IMR-90 (cell line): ENCODE data around the gene FKBP6. TPM values are rescaled to one million over a fixed set of nuclear protein-coding genes. Genes with fewer than 3 reads are reported as not detected.
"Not testable (repeated sequence)": the region's sequence is repeated elsewhere in the genome, so short reads cannot be mapped to it uniquely, and the experiment has no call there.

Experiments used
- ATAC-seq: fragments of 200-7000 bp; cut with Tn5 transposase; 2 replicates; pipeline ENCODE4 v1.9.1; 2020; ENCODE audit warnings: low read depth, mild to moderate bottlenecking, moderate library complexity
- BruUV-seq: library from RNA; stranded (reverse); fragments of 400-500 nt; replicated peaks from 2 replicates; lab custom pipeline; 2021; lab: Mats Ljungman, UMichigan
- CTCF ChIA-PET: fragments of 300-600 bp; formaldehyde crosslinking; extraction: SDS; loops from one replicate; lab custom pipeline; 2021; ENCODE audit warnings: antibody characterized with exemption; lab: Yijun Ruan, JAX
- POLR2A ChIA-PET: fragments of 300-600 bp; sonication (Branson Sonifier 250); formaldehyde crosslinking; loops from one replicate; lab custom pipeline; 2022; ENCODE audit warnings: antibody characterized with exemption; ENCODE audit not compliant: unreplicated experiment; lab: Charles Lee
- DNase-seq: peaks from one replicate; pipeline ENCODE4 v3.0.0; 2013
- H2AFZ ChIP-seq: replicated peaks from 2 replicates; pipeline ENCODE3; 2013; ENCODE audit warnings: low read length, mild to moderate bottlenecking; ENCODE audit not compliant: poor library complexity
- H2AK5ac ChIP-seq: 2 replicates; pipeline ENCODE4 v1.6.1; 2013; ENCODE audit warnings: low read depth, low read length, inconsistent platforms
- H2AK9ac ChIP-seq: replicated peaks from 2 replicates; pipeline ENCODE3; 2013; ENCODE audit warnings: mild to moderate bottlenecking, low read depth, low read length, moderate library complexity; ENCODE audit not compliant: poor library complexity
- H2BK120ac ChIP-seq: 2 replicates; pipeline ENCODE4 v1.6.1; 2013; ENCODE audit warnings: low read depth, low read length, inconsistent platforms
- H2BK15ac ChIP-seq: 3 replicates; pipeline ENCODE4 v1.6.1; 2013; ENCODE audit warnings: low read depth, low read length, inconsistent platforms
- H2BK20ac ChIP-seq: 2 replicates; pipeline ENCODE4 v1.6.1; 2013; ENCODE audit warnings: low read depth, mild to moderate bottlenecking, inconsistent platforms, low read length, moderate library complexity
- H2BK5ac ChIP-seq: 2 replicates; pipeline ENCODE4 v1.6.1; 2013; ENCODE audit warnings: mild to moderate bottlenecking, low read depth, low read length, inconsistent platforms; ENCODE audit not compliant: poor library complexity, severe bottlenecking
- H3K14ac ChIP-seq: replicated peaks from 2 replicates; pipeline ENCODE4 v1.6.1; 2013; ENCODE audit warnings: low read depth, low read length, inconsistent platforms
- H3K18ac ChIP-seq: 2 replicates; pipeline ENCODE4 v1.6.1; 2013; ENCODE audit warnings: low read depth, low read length, control low read depth
- H3K23ac ChIP-seq: 2 replicates; pipeline ENCODE4 v1.6.1; 2013; ENCODE audit warnings: low read depth, low read length, inconsistent platforms
- H3K27ac ChIP-seq: 2 replicates; pipeline ENCODE4 v1.5.1; 2013; ENCODE audit warnings: mild to moderate bottlenecking, control low read depth, low read length; ENCODE audit not compliant: insufficient read depth
- H3K27me3 ChIP-seq: 2 replicates; pipeline ENCODE4 v1.6.1; 2013; ENCODE audit warnings: low read length; ENCODE audit not compliant: control insufficient read depth, insufficient read depth
- H3K36me3 ChIP-seq: 2 replicates; pipeline ENCODE4 v1.6.1; 2013; ENCODE audit warnings: low read length, mixed read lengths; ENCODE audit not compliant: control insufficient read depth, insufficient read depth
- H3K4ac ChIP-seq: 2 replicates; pipeline ENCODE4 v1.6.1; 2013; ENCODE audit warnings: low read depth, low read length, inconsistent platforms
- H3K4me1 ChIP-seq: 2 replicates; pipeline ENCODE4 v1.6.1; 2013; ENCODE audit warnings: low read length, mixed read lengths; ENCODE audit not compliant: control insufficient read depth, insufficient read depth
- H3K4me2 ChIP-seq: 2 replicates; pipeline ENCODE4 v1.6.1; 2013; ENCODE audit warnings: low read depth, mild to moderate bottlenecking, control low read depth, low read length, moderate library complexity
- H3K4me3 ChIP-seq: 2 replicates; pipeline ENCODE4 v1.5.1; 2013; ENCODE audit warnings: low read depth, mild to moderate bottlenecking, control low read depth, low read length, moderate library complexity; ENCODE audit not compliant: insufficient read depth
- H3K56ac ChIP-seq: 2 replicates; pipeline ENCODE4 v1.6.1; 2013; ENCODE audit warnings: low read length, inconsistent platforms; ENCODE audit not compliant: insufficient read depth; ENCODE audit errors: extremely low read depth
- H3K79me1 ChIP-seq, 2 experiments: 2 replicates each; pipeline ENCODE4 v1.6.1; 2013; ENCODE audit warnings: low read length in 2 of 2, inconsistent platforms in 1 of 2, low read depth in 1 of 2
- H3K9ac ChIP-seq: 2 replicates; pipeline ENCODE4 v1.6.1; 2013; ENCODE audit warnings: low read depth, low read length, control low read depth
- H3K9me1 ChIP-seq: 2 replicates; pipeline ENCODE4 v1.6.1; 2013; ENCODE audit warnings: low read length, inconsistent platforms; ENCODE audit not compliant: insufficient read depth
- H3K9me3 ChIP-seq: 2 replicates; pipeline ENCODE4 v1.6.1; 2013; ENCODE audit warnings: low read length; ENCODE audit not compliant: control insufficient read depth, insufficient read depth
- H4K20me1 ChIP-seq: 2 replicates; pipeline ENCODE4 v1.6.1; 2013; ENCODE audit warnings: low read length, inconsistent platforms; ENCODE audit not compliant: insufficient read depth
- H4K5ac ChIP-seq: 2 replicates; pipeline ENCODE4 v1.6.1; 2013; ENCODE audit warnings: mild to moderate bottlenecking, low read depth, low read length, control low read depth
- H4K8ac ChIP-seq, 2 experiments: 2 replicates each; pipeline ENCODE4 v1.6.1; 2013; ENCODE audit warnings: low read depth in 2 of 2, low read length in 2 of 2, control low read depth in 1 of 2, inconsistent platforms in 1 of 2
- H4K91ac ChIP-seq: 2 replicates; pipeline ENCODE4 v1.6.1; 2013; ENCODE audit warnings: low read depth, low read length, inconsistent platforms; ENCODE audit not compliant: insufficient read depth
- WGBS, 2 experiments: methylation state at CpG; one replicate each; pipeline versions ENCODE4 v1.1.5 to v1.1.7; 2013; ENCODE audit warnings: missing lambda C conversion rate in 2 of 2; ENCODE audit not compliant: insufficient read length in 1 of 2; ENCODE audit errors: extremely low coverage in 2 of 2; 5-methylcytosine and 5-hydroxymethylcytosine counted together
- dilution Hi-C: fragments of 300-500 bp; cut with HindIII; formaldehyde crosslinking; loops from one replicate; pipeline ENCODE4 v1.14.3; 2018; ENCODE audit warnings: low sequenced_read_pairs; ENCODE audit not compliant: unreplicated experiment
- in situ Hi-C: fragments of 300-500 bp; cut with MboI; formaldehyde crosslinking; loops from 3 replicates; pipeline ENCODE4 v1.14.3; 2019; ENCODE audit warnings: low sequenced_read_pairs, inconsistent platforms, mixed read lengths
- intact Hi-C: fragments of 100-400 bp; cut with micrococcal nuclease; formaldehyde crosslinking; loops from 2 replicates; pipeline ENCODE4 v1.10.0; 2022
- polyA plus RNA-seq, 3 experiments: library from polyadenylated mRNA; depleted of rRNA; stranded (reverse); fragments of >200 nt; gene quantifications; 2 replicates each; pipeline ENCODE4 v1.2.3, GENCODE V29; 2012; ENCODE audit warnings: low replicate concordance in 1 of 3
- total RNA-seq: library from RNA; depleted of rRNA; stranded (reverse); fragments of >200 nt; gene quantifications from 2 replicates; pipeline ENCODE4 v1.2.3, GENCODE V29; 2012

Gene FKBP6
- total and polyA plus RNA-seq, 2 of the 4 experiments (the other 2 are of a cell fraction) = not detected

DNA sequence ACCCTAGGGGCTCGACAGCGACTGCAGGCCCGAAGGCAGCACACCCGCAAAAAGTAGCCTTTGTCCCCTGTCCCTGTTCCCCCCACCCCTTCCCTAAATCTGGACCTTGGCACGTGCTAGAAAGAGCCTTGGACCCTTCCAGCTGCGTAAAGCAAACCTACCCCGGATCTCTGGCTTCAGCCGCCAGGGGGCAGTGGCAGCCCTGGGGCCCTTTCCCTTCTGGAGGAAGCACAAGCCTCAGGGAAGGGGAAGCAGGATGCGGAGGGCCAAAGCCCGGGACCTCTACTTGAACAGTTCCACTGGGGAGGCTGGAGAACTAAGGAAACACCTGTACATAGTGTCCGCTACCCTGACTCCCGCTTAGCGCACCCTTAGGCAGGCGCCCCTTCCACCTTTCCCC lies 26.9 kb upstream of the FKBP6 start:
- H3K4me1 ChIP-seq, H3K4me3 ChIP-seq, H2BK120ac ChIP-seq, H4K5ac ChIP-seq, H2BK15ac ChIP-seq, H3K9me1 ChIP-seq, H4K20me1 ChIP-seq, H3K18ac ChIP-seq, H3K79me1 ChIP-seq, H3K23ac ChIP-seq, H3K4ac ChIP-seq, H2AK5ac ChIP-seq, H3K56ac ChIP-seq, H2AK9ac ChIP-seq, POLR2A ChIA-PET, H3K9ac ChIP-seq, H4K8ac ChIP-seq, H2BK20ac ChIP-seq, H2BK5ac ChIP-seq, H3K4me2 ChIP-seq, CTCF ChIA-PET, H3K27ac ChIP-seq, in situ Hi-C loops, H3K27me3 ChIP-seq, DNase-seq, H2AFZ ChIP-seq, dilution Hi-C loops, H4K91ac ChIP-seq, intact Hi-C loops, H3K9me3 ChIP-seq, H3K14ac ChIP-seq, BruUV-seq: not testable (repeated sequence)
- peak; percentile 40; the same call in 1 of the 2 replicates for ATAC-seq
- H3K36me3 ChIP-seq = peaks cover 23% of the 10 kb centered on the region
- WGBS, 2 experiments = no CpG with 5 or more reads among the region's 14 CpGs

- peaks cover 26% of the 10 kb centered on the region for H3K36me3 ChIP-seq
- H3K18ac ChIP-seq, H3K4ac ChIP-seq, H3K56ac ChIP-seq, H2AFZ ChIP-seq, H3K9me3 ChIP-seq, BruUV-seq, POLR2A ChIA-PET, H3K9me1 ChIP-seq, CTCF ChIA-PET, H2AK9ac ChIP-seq, DNase-seq, H3K27ac ChIP-seq, H2BK20ac ChIP-seq, H4K20me1 ChIP-seq, dilution Hi-C loops, H3K23ac ChIP-seq, H2BK15ac ChIP-seq, H3K9ac ChIP-seq, H4K8ac ChIP-seq, H2BK5ac ChIP-seq, H3K4me1 ChIP-seq, H4K5ac ChIP-seq, H2AK5ac ChIP-seq, in situ Hi-C loops, H3K4me2 ChIP-seq, H3K27me3 ChIP-seq, H3K14ac ChIP-seq, ATAC-seq, intact Hi-C loops, H3K4me3 ChIP-seq, H2BK120ac ChIP-seq, H4K91ac ChIP-seq: not testable (repeated sequence)
- WGBS, 2 experiments = no CpG with 5 or more reads among the region's 10 CpGs
- H3K79me1 ChIP-seq = peaks cover 3 to 15% of the 10 kb centered on the region in 2 experiments; a peak in 3 of 4 replicates
These were observed 25.1 kb upstream of the FKBP6 start for GRCh38 chr7:73302846-73303245.
